Measurements from ENCODE around the gene GLRX2.

DNA sequence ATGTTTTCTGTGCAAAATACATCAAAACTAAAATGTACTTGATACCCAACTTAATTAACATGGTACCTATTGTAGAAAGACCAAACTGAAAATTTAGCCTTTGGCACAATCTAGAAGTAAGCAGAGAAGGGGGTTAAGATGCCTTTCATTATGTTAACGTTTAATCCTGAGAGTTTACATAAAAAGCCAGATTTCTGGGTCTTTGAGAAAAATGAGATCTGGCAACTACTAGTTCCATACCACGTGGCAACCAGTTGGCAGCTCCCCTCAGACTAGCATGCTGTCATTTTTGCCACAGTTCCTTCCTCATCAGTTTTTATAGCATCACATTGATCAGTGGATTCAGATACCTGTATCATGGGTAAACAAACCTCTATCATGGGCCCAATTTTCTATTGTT is 44.3 kb downstream of the GLRX2 start:
- TF ChIP-seq, protein P1, sequence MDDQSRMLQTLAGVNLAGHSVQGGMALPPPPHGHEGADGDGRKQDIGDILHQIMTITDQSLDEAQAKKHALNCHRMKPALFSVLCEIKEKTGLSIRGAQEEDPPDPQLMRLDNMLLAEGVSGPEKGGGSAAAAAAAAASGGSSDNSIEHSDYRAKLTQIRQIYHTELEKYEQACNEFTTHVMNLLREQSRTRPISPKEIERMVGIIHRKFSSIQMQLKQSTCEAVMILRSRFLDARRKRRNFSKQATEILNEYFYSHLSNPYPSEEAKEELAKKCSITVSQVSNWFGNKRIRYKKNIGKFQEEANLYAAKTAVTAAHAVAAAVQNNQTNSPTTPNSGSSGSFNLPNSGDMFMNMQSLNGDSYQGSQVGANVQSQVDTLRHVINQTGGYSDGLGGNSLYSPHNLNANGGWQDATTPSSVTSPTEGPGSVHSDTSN (IDR thresholded peaks at IDR 0.05), result no peak
- TF ChIP-seq, protein P2, sequence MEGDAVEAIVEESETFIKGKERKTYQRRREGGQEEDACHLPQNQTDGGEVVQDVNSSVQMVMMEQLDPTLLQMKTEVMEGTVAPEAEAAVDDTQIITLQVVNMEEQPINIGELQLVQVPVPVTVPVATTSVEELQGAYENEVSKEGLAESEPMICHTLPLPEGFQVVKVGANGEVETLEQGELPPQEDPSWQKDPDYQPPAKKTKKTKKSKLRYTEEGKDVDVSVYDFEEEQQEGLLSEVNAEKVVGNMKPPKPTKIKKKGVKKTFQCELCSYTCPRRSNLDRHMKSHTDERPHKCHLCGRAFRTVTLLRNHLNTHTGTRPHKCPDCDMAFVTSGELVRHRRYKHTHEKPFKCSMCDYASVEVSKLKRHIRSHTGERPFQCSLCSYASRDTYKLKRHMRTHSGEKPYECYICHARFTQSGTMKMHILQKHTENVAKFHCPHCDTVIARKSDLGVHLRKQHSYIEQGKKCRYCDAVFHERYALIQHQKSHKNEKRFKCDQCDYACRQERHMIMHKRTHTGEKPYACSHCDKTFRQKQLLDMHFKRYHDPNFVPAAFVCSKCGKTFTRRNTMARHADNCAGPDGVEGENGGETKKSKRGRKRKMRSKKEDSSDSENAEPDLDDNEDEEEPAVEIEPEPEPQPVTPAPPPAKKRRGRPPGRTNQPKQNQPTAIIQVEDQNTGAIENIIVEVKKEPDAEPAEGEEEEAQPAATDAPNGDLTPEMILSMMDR (IDR thresholded peaks at IDR 0.05), result no peak
- no peak for TF ChIP-seq FOSL2 (IDR thresholded peaks at IDR 0.05; ENCODE audit: borderline replicate concordance, low read depth)
- TF ChIP-seq TAF1 (IDR thresholded peaks at IDR 0.05; ENCODE audit: borderline replicate concordance, low read depth, low read length), result no peak
